Measurements from ENCODE around the gene PTPN11.

DNA sequence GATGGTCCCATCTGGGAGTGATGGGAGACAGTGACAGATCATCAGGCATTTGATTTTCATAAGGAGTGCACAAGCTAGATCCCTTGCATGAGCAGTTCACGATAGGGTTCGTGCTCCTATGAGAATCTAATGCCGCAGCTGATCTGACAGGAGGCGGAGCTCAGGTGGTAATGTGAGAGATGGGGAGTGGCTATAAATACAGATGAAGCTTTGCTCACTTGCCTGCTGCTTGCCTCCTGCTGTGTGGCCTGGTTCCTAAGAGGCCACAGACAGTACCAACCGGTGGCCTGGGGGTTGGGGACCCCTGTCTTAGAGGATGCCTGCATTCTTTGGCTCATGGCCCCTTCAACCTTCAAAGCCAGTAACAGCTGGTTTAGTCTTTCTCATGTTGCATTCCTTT, 130.3 kb downstream of the PTPN11 start:
- TF ChIP-seq, protein P1, sequence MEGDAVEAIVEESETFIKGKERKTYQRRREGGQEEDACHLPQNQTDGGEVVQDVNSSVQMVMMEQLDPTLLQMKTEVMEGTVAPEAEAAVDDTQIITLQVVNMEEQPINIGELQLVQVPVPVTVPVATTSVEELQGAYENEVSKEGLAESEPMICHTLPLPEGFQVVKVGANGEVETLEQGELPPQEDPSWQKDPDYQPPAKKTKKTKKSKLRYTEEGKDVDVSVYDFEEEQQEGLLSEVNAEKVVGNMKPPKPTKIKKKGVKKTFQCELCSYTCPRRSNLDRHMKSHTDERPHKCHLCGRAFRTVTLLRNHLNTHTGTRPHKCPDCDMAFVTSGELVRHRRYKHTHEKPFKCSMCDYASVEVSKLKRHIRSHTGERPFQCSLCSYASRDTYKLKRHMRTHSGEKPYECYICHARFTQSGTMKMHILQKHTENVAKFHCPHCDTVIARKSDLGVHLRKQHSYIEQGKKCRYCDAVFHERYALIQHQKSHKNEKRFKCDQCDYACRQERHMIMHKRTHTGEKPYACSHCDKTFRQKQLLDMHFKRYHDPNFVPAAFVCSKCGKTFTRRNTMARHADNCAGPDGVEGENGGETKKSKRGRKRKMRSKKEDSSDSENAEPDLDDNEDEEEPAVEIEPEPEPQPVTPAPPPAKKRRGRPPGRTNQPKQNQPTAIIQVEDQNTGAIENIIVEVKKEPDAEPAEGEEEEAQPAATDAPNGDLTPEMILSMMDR (IDR thresholded peaks at IDR 0.05; ENCODE audit: poor library complexity, severe bottlenecking): no peak
- TF ChIP-seq TAF1 (IDR thresholded peaks at IDR 0.05; ENCODE audit: low read depth) (no peak), RAD21 (conservative IDR thresholded peaks at IDR 0.05) (no peak)
